Lung (tissue), 12 donors: ENCODE data around the gene ZNF853. TPM values are rescaled to one million over a fixed set of nuclear protein-coding genes. Genes with fewer than 3 reads are reported as not detected.

Experiments
- ATAC-seq: fragments of 200-7000 bp; cut with Tn5 transposase; one replicate; pipeline ENCODE4 v1.9.1; 2020; ENCODE audit warnings: moderate number of reproducible peaks; ENCODE audit not compliant: insufficient read depth, low FRiP score
- DNase-seq, 3 donors: peaks; one replicate each; pipeline ENCODE4 v3.0.0-alpha.2; 2013 to 2017
- H3K27ac ChIP-seq, 2 donors: one replicate each; pipeline ENCODE4 v1.5.1; 2013; ENCODE audit warnings: mild to moderate bottlenecking in 2 of 2, moderate library complexity in 2 of 2, control low read depth in 1 of 2, inconsistent platforms in 1 of 2, low read depth in 1 of 2, low read length in 1 of 2
- H3K27me3 ChIP-seq, 3 donors: one replicate each; pipeline ENCODE4 v1.5.1; 2013; ENCODE audit warnings: low read length in 2 of 3; ENCODE audit not compliant: control insufficient read depth in 3 of 3, insufficient read depth in 3 of 3
- H3K36me3 ChIP-seq, 4 donors: one replicate each; pipeline ENCODE4 v1.5.1; 2013; ENCODE audit warnings: low read length in 4 of 4, mild to moderate bottlenecking in 1 of 4, moderate library complexity in 1 of 4; ENCODE audit not compliant: control insufficient read depth in 4 of 4, insufficient read depth in 4 of 4
- H3K4me1 ChIP-seq, 5 donors: one replicate each; pipeline ENCODE4 v1.5.1; 2013; ENCODE audit warnings: low read length in 5 of 5, mild to moderate bottlenecking in 2 of 5, moderate library complexity in 1 of 5; ENCODE audit not compliant: control insufficient read depth in 5 of 5, insufficient read depth in 5 of 5
- H3K4me3 ChIP-seq: one replicate; pipeline ENCODE4 v1.5.1; 2013; ENCODE audit warnings: mild to moderate bottlenecking, control low read depth, moderate library complexity
- H3K9ac ChIP-seq, 2 donors: one replicate each; pipeline ENCODE4 v1.5.1; 2013; ENCODE audit warnings: low read length in 2 of 2, control low read depth in 1 of 2; ENCODE audit not compliant: insufficient read depth in 1 of 2
- H3K9me3 ChIP-seq, 4 donors: one replicate each; pipeline ENCODE4 v1.5.1; 2013; ENCODE audit warnings: low read length in 3 of 4, mild to moderate bottlenecking in 1 of 4, moderate library complexity in 1 of 4; ENCODE audit not compliant: control insufficient read depth in 4 of 4, insufficient read depth in 3 of 4
- CTCF ChIP-seq: IDR thresholded peaks from 2 replicates; pipeline ENCODE4 v1.5.1; 2012; ENCODE audit warnings: mild to moderate bottlenecking; ENCODE audit errors: control extremely low read depth, extremely low read depth
- WGBS, 2 donors: extraction: QIAGEN DNeasy Blood & Tissue Kit; methylation state at CpG; one replicate each; pipeline ENCODE4 v1.1.7; 2013; 5-methylcytosine and 5-hydroxymethylcytosine counted together
- polyA plus RNA-seq, 2 donors: library from polyadenylated mRNA; stranded (reverse); fragments of 200-250 nt; gene quantifications; one replicate each; pipeline ENCODE4 v1.2.1, GENCODE V29; 2013
- total RNA-seq, 2 donors: library from RNA; depleted of rRNA in 1 of 2; stranded (reverse); fragments of >200 nt in 1 of 2; gene quantifications; one replicate each; pipeline ENCODE4 v1.2.1, GENCODE V29; 2014 to 2021
- donor health status: control.
- donor health status: control.
- donor health status: Bipolar disorder and iron deficiency.
- donor health status: healthy.
- donor health status: DM: yes; HTN: yes; CAD: no.

The ZNF853 gene
- total and polyA plus RNA-seq, 4 donors = 1.4 to 7.6 (median 3.8) TPM

GRCh38 chr7:6606866-6607583, 8.4 kb upstream of the ZNF853 start:
- Histone ChIP-seq H3K27me3 (no peaks in the 10 kb centered on the region), H3K4me3 (no peak overlapping the region), H3K36me3 (peaks cover 10 to 38% (median 12%) of the 10 kb centered on the region in 4 donors), H3K27ac (no peak overlapping the region), H3K9ac (no peak overlapping the region), H3K9me3 (no peaks in the 10 kb centered on the region), H3K4me1 (no peaks in the 10 kb centered on the region)
- TF ChIP-seq CTCF = no peak
- DNase-seq = no peak
- 93 to 94% methylated on average over 28 to 36 of the region's 36 CpGs for WGBS, 2 donors
- ATAC-seq = no peak

DNA sequence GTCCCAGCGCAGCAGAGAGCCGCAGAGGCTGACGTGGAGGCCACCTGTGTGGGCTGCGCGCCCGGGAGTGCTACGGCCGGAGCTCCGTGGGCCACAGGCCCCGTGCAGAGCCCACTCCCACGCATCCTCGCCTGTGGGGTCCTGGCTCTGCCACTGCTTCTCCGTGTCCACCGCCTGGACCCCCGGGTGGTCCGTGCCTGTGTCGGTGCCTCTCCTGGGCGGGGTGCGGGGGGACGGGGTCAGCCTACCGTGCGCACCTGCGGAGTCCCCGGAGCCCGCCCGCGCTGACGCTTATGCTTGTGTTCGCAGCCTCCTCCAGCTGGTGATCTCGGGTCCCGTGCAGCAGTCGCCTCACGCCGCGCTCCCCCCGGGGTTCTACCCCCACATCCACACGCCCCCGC, 7.8 kb upstream of the ZNF853 start:
- DNase-seq (no peak), ATAC-seq (no peak)
- H3K9ac ChIP-seq = no peak overlapping the region
- peaks cover 5 to 33% (median 9%) of the 10 kb centered on the region in 4 donors for H3K36me3 ChIP-seq
- H3K9me3 ChIP-seq = no peaks in the 10 kb centered on the region
- no peak overlapping the region for H3K4me3 ChIP-seq
- TF ChIP-seq CTCF = no peak
- no peaks in the 10 kb centered on the region for H3K4me1 ChIP-seq
- 95% methylated on average over 38 of the region's 38 CpGs for WGBS, 2 donors
- H3K27ac ChIP-seq = no peak overlapping the region
- H3K27me3 ChIP-seq = no peaks in the 10 kb centered on the region

GRCh38 chr7:6608081-6608480, 7.3 kb upstream of the ZNF853 start:
- Histone ChIP-seq H3K9me3 (no peaks in the 10 kb centered on the region), H3K9ac (no peak overlapping the region), H3K27ac (no peak overlapping the region), H3K36me3 (peaks cover 3 to 32% (median 8%) of the 10 kb centered on the region in 4 donors), H3K4me3 (no peak overlapping the region), H3K4me1 (no peaks in the 10 kb centered on the region), H3K27me3 (no peaks in the 10 kb centered on the region)
- ATAC-seq (no peak), DNase-seq (no peak)
- WGBS, 2 donors = 92 to 95% methylated on average over 27 of the region's 27 CpGs
- TF ChIP-seq CTCF = no peak

DNA sequence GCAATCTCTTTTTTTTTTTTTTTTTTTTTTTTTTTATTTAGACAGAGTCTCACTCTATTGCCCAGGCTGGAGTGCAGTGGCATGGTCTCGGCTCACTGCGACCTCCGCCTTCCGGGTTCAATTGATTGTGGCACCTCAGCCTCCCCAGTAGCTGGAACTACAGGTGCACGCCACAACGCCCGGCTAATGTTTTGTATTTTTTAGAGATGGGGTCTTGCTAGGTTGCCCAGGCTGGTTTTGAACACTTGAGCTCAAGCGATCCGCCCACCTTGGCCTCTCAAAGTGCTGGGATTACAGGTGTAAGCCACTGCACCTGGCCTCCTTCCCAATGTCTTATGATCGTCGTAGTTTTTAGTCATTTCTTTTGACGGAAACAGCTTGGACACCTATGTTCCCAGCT, 6.6 kb upstream of the ZNF853 start:
- DNase-seq (no peak), ATAC-seq (no peak)
- Histone ChIP-seq H3K9me3 (no peaks in the 10 kb centered on the region), H3K27me3 (no peaks in the 10 kb centered on the region), H3K4me1 (no peaks in the 10 kb centered on the region), H3K36me3 (peaks cover 0 to 32% (median 6%) of the 10 kb centered on the region in 4 donors), H3K4me3 (no peak overlapping the region), H3K9ac (no peak overlapping the region), H3K27ac (no peak overlapping the region)
- TF ChIP-seq CTCF = no peak
- WGBS, 2 donors = 97 to 98% methylated on average over 12 of the region's 12 CpGs
